HG02970 (cell line): ENCODE results near the gene SCFD2.
"Not testable (repeated sequence)": the region's sequence is repeated elsewhere in the genome, so short reads cannot be mapped to it uniquely, and the experiment has no call there.

Source experiments
- ATAC-seq: cut with Tn5 transposase; IDR thresholded peaks from one replicate; pipeline ENCODE4 v1.9.1; 2021; ENCODE audit warnings: mild to moderate bottlenecking, moderate library complexity, moderate number of reproducible peaks; ENCODE audit not compliant: unreplicated experiment, low FRiP score

SCFD2 gene

GRCh38 chr4:53365486-53366300 is at the start of gene SCFD2:
TSS of gene SCFD2 (minus strand) at chr4:53366061.
- peak; percentile 93 for ATAC-seq

GRCh38 chr4:53409479-53409878 is 43.6 kb upstream of the SCFD2 start:
- ATAC-seq: not testable (repeated sequence)

GRCh38 chr4:53380221-53380620 is 14.4 kb upstream of the SCFD2 start:
- ATAC-seq: no peak

- no peak for ATAC-seq
Measured at GRCh38 chr4:53378171-53378482, 12.3 kb upstream of the SCFD2 start.

GRCh38 chr4:53377319-53378170 is 11.7 kb upstream of the SCFD2 start, which contains the start of gene FIP1L1:
TSS of gene FIP1L1 (plus strand) at chr4:53377641. CDS start at chr4:53377839, 198 bp downstream.
- peak; percentile 97 for ATAC-seq

GRCh38 chr4:53376900-53377299 is 11.0 kb upstream of the SCFD2 start:
- ATAC-seq: no peak

- no peak for ATAC-seq
Measured at GRCh38 chr4:53374777-53375258, 9.0 kb upstream of the SCFD2 start.

- ATAC-seq: no peak
Measured at GRCh38 chr4:53371843-53372521, 6.1 kb upstream of the SCFD2 start.

GRCh38 chr4:53371049-53371448 is 5.2 kb upstream of the SCFD2 start:
- ATAC-seq: no peak

GRCh38 chr4:53367721-53368120 is 1.9 kb upstream of the SCFD2 start:
- no peak for ATAC-seq

- peak; percentile 22 for ATAC-seq
Measured at GRCh38 chr4:53366301-53366716, 448 bp upstream of the SCFD2 start.

- ATAC-seq: no peak
Measured at GRCh38 chr4:53365121-53365485, 758 bp downstream of the SCFD2 start.

- no peak for ATAC-seq
Measured at GRCh38 chr4:53364624-53365023, 1.2 kb downstream of the SCFD2 start.

GRCh38 chr4:53362093-53362492 is 3.8 kb downstream of the SCFD2 start:
- no peak for ATAC-seq

GRCh38 chr4:53361451-53361850 is 4.4 kb downstream of the SCFD2 start:
- no peak for ATAC-seq

GRCh38 chr4:53355930-53356521 is 9.8 kb downstream of the SCFD2 start:
- ATAC-seq: no peak

GRCh38 chr4:53354012-53354722 is 11.7 kb downstream of the SCFD2 start:
- no peak for ATAC-seq

- no peak for ATAC-seq
Measured at GRCh38 chr4:53349091-53349491, 16.8 kb downstream of the SCFD2 start.

- ATAC-seq: no peak
Measured at GRCh38 chr4:53348046-53348445, 17.8 kb downstream of the SCFD2 start.
